Pancreas (tissue), 10 donors: Measurements from ENCODE around the gene GPM6B. TPM values are rescaled to one million over a fixed set of nuclear protein-coding genes. Genes with fewer than 3 reads are reported as not detected.

ENCODE experiments used
- ATAC-seq, 4 donors: fragments of 200-7000 bp; cut with Tn5 transposase; one replicate each; pipeline versions ENCODE4 v1.8.0 to v1.9.1; 2020; ENCODE audit warnings: mild to moderate bottlenecking in 4 of 4, moderate library complexity in 4 of 4
- DNase-seq, 6 donors: peaks; one replicate each; pipeline ENCODE4 v3.0.0-alpha.2; 2020
- FAIRE-seq: peaks from 2 replicates; lab custom pipeline; 2012; peaks lifted over from hg19 to GRCh38; lab: Jason Lieb, UNC
- H3K27ac ChIP-seq, 4 donors: fragments of 200-600 bp; sonication (generic); 1 replicate in 3 of 4; 2 replicates in 1 of 4; pipeline versions ENCODE4 v1.5.0 to v1.8.0; 2020
- H3K27me3 ChIP-seq, 4 donors: fragments of 200-600 bp; one replicate each; pipeline ENCODE4 v1.8.0; 2021
- H3K36me3 ChIP-seq, 3 donors: fragments of 200-600 bp; sonication (generic) in 1 of 3; one replicate each; pipeline versions ENCODE4 v1.5.0 to v1.8.0; 2020 to 2021
- H3K4me1 ChIP-seq, 3 donors: fragments of 200-600 bp; one replicate each; pipeline ENCODE4 v1.8.0; 2021
- H3K4me3 ChIP-seq, 4 donors: fragments of 200-600 bp; sonication (generic) in 2 of 4; one replicate each; pipeline versions ENCODE4 v1.5.0 to v1.8.0; 2020 to 2021
- H3K9me3 ChIP-seq, 4 donors: fragments of 200-600 bp; one replicate each; pipeline ENCODE4 v1.8.0; 2021
- WGBS, 2 donors: extraction: QIAGEN DNeasy Blood & Tissue Kit; methylation state at CpG; one replicate each; pipeline ENCODE4 v1.1.7; 2013; 5-methylcytosine and 5-hydroxymethylcytosine counted together
- intact Hi-C, 3 donors: fragments of 100-400 bp; cut with DNase I; formaldehyde crosslinking; loops; one replicate each; pipeline versions ENCODE4 v1.11.1 to v1.14.2; 2022
- polyA plus RNA-seq, 2 donors: library from polyadenylated mRNA; stranded (reverse); fragments of 200-250 nt; gene quantifications; one replicate each; pipeline ENCODE4 v1.2.3, GENCODE V29; 2013
- total RNA-seq, 6 donors: library from RNA; stranded (reverse); fragmentation: NEBNext Ultra II Directional in 4 of 6; extraction: Animal tissue kit (Norgen Biotek cat#: 25700) in 4 of 6; gene quantifications; one replicate each; pipeline versions ENCODE4 v1.2.1 to v1.2.4, GENCODE V29; 2021 to 2023
- TF ChIP-seq, protein P1 (sequence below), 4 donors: fragments of 200-600 bp; sonication (generic) in 3 of 4; IDR thresholded peaks; one replicate each; pipeline versions ENCODE4 v1.5.0 to v1.8.0; 2021; ENCODE audit warnings: antibody characterized with exemption in 4 of 4
- donor health status: healthy with polysubstance abuse.
- donor health status: DM: no; HTN: no; CAD: no; lungs with moderate emphysema.
- donor health status: DM: no; HTN: no; CAD: no.
- donor health status: control.
- donor health status: control.
- donor health status: Bipolar disorder and iron deficiency.
- donor health status: DM: yes; HTN: yes; CAD: no.
- donor health status: DM: no; HTN: no; CAD: no.
- donor health status: DM: no; HTN: no; CAD: no.
- donor health status: DM: yes; HTN: yes; CAD: no.

GPM6B gene
- total and polyA plus RNA-seq, 8 donors = 0.47 to 3.0 (median 1.5) TPM

DNA sequence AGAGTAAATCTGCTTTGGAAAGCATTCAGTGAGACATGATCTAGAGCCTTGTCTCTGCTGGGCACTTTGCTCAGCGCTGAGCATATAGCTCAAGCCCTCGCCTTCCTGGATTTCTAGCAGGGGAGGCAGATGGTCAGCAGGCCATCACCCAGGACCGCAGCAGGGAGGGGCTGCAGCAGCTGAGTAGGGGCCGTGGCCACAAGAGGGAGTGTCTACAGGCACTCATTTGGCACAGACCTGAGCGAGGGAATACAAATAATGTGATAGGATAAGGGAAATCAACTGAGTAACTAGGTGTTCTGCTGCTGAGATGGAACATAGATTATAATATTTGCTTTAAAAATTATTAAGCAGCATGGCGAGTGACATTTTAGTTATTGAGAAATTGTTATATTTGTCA is 52.1 kb downstream of the GPM6B start:
- H3K36me3 ChIP-seq = peaks cover 0 to 49% (median 0%) of the 10 kb centered on the region in 3 donors
- ATAC-seq (peak; percentile 75 to 90 (median 83)), FAIRE-seq (no peak), DNase-seq (peak in 4 of 6 donors; percentile 13 to 37 (median 23))
- intact Hi-C loops = no loop called here
- H3K27me3 ChIP-seq = no peaks in the 10 kb centered on the region
- peaks cover 0 to 6% (median 0%) of the 10 kb centered on the region in 3 donors for H3K4me1 ChIP-seq
- no peaks in the 10 kb centered on the region for H3K9me3 ChIP-seq
- no peak overlapping the region for H3K4me3 ChIP-seq
- H3K27ac ChIP-seq = peak overlapping the region in 1 of 4 donors; percentile 24
- WGBS, 2 donors = 32 to 47% methylated on average over 6 of the region's 6 CpGs
- TF ChIP-seq, protein P1, sequence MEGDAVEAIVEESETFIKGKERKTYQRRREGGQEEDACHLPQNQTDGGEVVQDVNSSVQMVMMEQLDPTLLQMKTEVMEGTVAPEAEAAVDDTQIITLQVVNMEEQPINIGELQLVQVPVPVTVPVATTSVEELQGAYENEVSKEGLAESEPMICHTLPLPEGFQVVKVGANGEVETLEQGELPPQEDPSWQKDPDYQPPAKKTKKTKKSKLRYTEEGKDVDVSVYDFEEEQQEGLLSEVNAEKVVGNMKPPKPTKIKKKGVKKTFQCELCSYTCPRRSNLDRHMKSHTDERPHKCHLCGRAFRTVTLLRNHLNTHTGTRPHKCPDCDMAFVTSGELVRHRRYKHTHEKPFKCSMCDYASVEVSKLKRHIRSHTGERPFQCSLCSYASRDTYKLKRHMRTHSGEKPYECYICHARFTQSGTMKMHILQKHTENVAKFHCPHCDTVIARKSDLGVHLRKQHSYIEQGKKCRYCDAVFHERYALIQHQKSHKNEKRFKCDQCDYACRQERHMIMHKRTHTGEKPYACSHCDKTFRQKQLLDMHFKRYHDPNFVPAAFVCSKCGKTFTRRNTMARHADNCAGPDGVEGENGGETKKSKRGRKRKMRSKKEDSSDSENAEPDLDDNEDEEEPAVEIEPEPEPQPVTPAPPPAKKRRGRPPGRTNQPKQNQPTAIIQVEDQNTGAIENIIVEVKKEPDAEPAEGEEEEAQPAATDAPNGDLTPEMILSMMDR (IDR thresholded peaks at IDR 0.05) = peak in 2 of 4 donors; percentile 8 to 16

- H3K4me3 ChIP-seq = no peak overlapping the region
Observed at GRCh38 chrX:13764281-13764680, 52.6 kb downstream of the GPM6B start.

GRCh38 chrX:13763489-13763888 is 53.4 kb downstream of the GPM6B start:
- peaks cover 0 to 6% (median 0%) of the 10 kb centered on the region in 3 donors for H3K4me1 ChIP-seq
- 53 to 64% methylated on average over 8 of the region's 8 CpGs for WGBS, 2 donors
- peaks cover 0 to 59% (median 5%) of the 10 kb centered on the region in 3 donors for H3K36me3 ChIP-seq
- H3K27ac ChIP-seq = no peak overlapping the region
- FAIRE-seq (no peak), DNase-seq (no peak), ATAC-seq (no peak)
- no peaks in the 10 kb centered on the region for H3K9me3 ChIP-seq
- H3K4me3 ChIP-seq = no peak overlapping the region
- TF ChIP-seq, protein P1 (IDR thresholded peaks at IDR 0.05) = no peak
- no peaks in the 10 kb centered on the region for H3K27me3 ChIP-seq
- intact Hi-C loops = no loop called here

More at GRCh38 chrX:13764281-13764680, 52.6 kb downstream of the GPM6B start:
- TF ChIP-seq, protein P1 (IDR thresholded peaks at IDR 0.05) = no peak
- peak in 1 of 4 donors; percentile 41 for ATAC-seq
- FAIRE-seq = no peak
- Histone ChIP-seq H3K4me1 (peaks cover 0 to 6% (median 0%) of the 10 kb centered on the region in 3 donors), H3K27me3 (no peaks in the 10 kb centered on the region), H3K27ac (peak overlapping the region in 1 of 4 donors; percentile 24), H3K9me3 (no peaks in the 10 kb centered on the region), H3K36me3 (peaks cover 0 to 51% (median 0%) of the 10 kb centered on the region in 3 donors)
- intact Hi-C loops = no loop called here
- WGBS, 2 donors = 66 to 78% methylated on average over 7 of the region's 7 CpGs
- DNase-seq = no peak

DNA sequence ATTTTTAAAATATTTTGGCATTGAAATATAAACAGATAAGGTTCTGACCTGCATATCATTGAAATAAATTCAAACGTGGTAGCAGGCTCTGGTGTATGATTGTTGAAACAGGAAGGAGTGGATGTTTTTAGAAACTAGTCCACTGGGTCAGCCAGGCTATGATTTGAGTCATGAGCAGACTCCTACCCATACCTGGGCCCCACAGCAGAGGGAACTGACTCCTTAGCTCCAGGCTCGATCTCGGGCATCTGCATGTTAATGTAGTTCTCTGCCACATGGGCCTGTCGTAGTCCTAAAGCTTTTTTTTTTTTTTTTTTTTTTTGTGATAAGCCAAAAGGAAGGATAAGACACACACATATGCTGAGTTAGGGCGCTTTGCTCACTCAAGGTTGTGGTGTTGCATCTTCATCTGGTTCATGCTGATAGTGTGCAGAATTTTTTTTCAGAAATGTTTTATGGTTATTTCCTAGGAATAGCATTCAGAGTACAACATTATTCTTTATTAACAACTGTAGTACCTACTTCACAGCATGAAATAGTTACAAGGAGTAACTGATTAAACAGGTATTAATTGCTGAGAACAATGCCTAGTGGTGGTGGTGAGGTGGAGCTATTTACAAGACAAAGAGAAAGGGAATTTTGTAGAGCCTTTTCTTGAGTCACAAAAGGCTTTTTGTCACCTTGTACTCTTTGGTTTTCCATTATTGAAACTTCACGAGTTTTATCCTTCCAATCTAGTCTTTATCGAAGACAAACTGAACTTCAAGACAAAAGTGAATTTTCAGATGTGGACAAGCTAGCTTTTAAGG is 55.1 kb downstream of the GPM6B start:
- no peak for FAIRE-seq
- intact Hi-C loops = no loop called here
- peaks cover 0 to 6% (median 0%) of the 10 kb centered on the region in 3 donors for H3K4me1 ChIP-seq

More for the DNA sequence above, 55.1 kb downstream of the GPM6B start:
- H3K27ac ChIP-seq = no peak overlapping the region
- TF ChIP-seq, protein P1 (IDR thresholded peaks at IDR 0.05) = no peak
- H3K36me3 ChIP-seq = peaks cover 0 to 68% (median 22%) of the 10 kb centered on the region in 3 donors
- WGBS, 2 donors = 54 to 74% methylated on average over 7 of the region's 7 CpGs
- ATAC-seq (peak in 1 of 4 donors; percentile 26), DNase-seq (no peak)
- H3K27me3 ChIP-seq = no peaks in the 10 kb centered on the region
- H3K4me3 ChIP-seq = no peak overlapping the region
- no peaks in the 10 kb centered on the region for H3K9me3 ChIP-seq
